WTC11 (cell line): ENCODE results near the gene RNF212. TPM values are rescaled to one million over a fixed set of nuclear protein-coding genes. Genes with fewer than 3 reads are reported as not detected.

ENCODE experiments used
- ATAC-seq: fragments of 200-7000 bp; cut with Tn5 transposase; 2 replicates; pipeline ENCODE4 v1.10.0; 2021; ENCODE audit warnings: mild to moderate bottlenecking, moderate library complexity
- CTCF ChIA-PET: fragments of 300-600 bp; sonication (Branson Sonifier 250); formaldehyde crosslinking; loops from one replicate; lab custom pipeline; 2021; ENCODE audit warnings: antibody characterized with exemption; lab: Charles Lee
- POLR2A ChIA-PET: fragments of 350-600 bp; sonication (Branson Sonifier 250); formaldehyde crosslinking; loops from one replicate; lab custom pipeline; 2021; ENCODE audit warnings: antibody characterized with exemption; lab: Charles Lee
- DNase-seq: peaks from one replicate; pipeline ENCODE4 v3.0.0; 2021; ENCODE audit warnings: low spot score
- H3K27ac Mint-ChIP-seq: 2 replicates; pipeline ENCODE4 v1.8.0; 2021; ENCODE audit warnings: mixed read lengths
- H3K27me3 Mint-ChIP-seq: 2 replicates; pipeline ENCODE4 v1.8.0; 2021; ENCODE audit warnings: low read depth, mild to moderate bottlenecking, moderate library complexity, mixed read lengths
- H3K36me3 Mint-ChIP-seq: 2 replicates; pipeline ENCODE4 v1.8.0; 2021; ENCODE audit warnings: mixed read lengths
- H3K4me1 Mint-ChIP-seq: 2 replicates; pipeline ENCODE4 v1.8.0; 2022; ENCODE audit warnings: mixed read lengths
- H3K4me3 Mint-ChIP-seq: 2 replicates; pipeline ENCODE4 v1.8.0; 2021; ENCODE audit warnings: mild to moderate bottlenecking, moderate library complexity, mixed read lengths
- H3K9me3 Mint-ChIP-seq: 2 replicates; pipeline ENCODE4 v1.8.0; 2021; ENCODE audit warnings: mixed read lengths
- AFF4 ChIP-seq: sonication (generic); formaldehyde crosslinking; IDR thresholded peaks from 2 replicates; pipeline ENCODE4 v1.8.1; 2023; ENCODE audit warnings: mild to moderate bottlenecking, missing genetic modification reagents, borderline replicate concordance
- ATF2 ChIP-seq: sonication (generic); formaldehyde crosslinking; IDR thresholded peaks from 2 replicates; pipeline ENCODE4 v1.8.1; 2022; ENCODE audit warnings: low read depth, missing genetic modification reagents, borderline replicate concordance
- ATF6 ChIP-seq: sonication (generic); formaldehyde crosslinking; IDR thresholded peaks from 2 replicates; pipeline ENCODE4 v1.8.1; 2023; ENCODE audit warnings: mild to moderate bottlenecking, missing genetic modification reagents
- ERG ChIP-seq: fragments of 250-450 bp; sonication (Bioruptor Pico); IDR thresholded peaks from 2 replicates; pipeline ENCODE4 v1.8.0; 2021; ENCODE audit warnings: mild to moderate bottlenecking
- ETV6 ChIP-seq: sonication (generic); formaldehyde crosslinking; IDR thresholded peaks from 2 replicates; pipeline ENCODE4 v1.8.1; 2022; ENCODE audit warnings: mild to moderate bottlenecking, missing genetic modification reagents
- GRHL2 ChIP-seq: fragments of 250-450 bp; sonication (Bioruptor Pico); IDR thresholded peaks from 2 replicates; pipeline ENCODE4 v1.8.0; 2022; ENCODE audit warnings: mild to moderate bottlenecking, moderate library complexity; ENCODE audit not compliant: insufficient replicate concordance, severe bottlenecking
- GTF2I ChIP-seq: fragments of 250-450 bp; sonication (Bioruptor Pico); conservative IDR thresholded peaks from 2 replicates; pipeline ENCODE4 v1.4.0; 2021; ENCODE audit warnings: mild to moderate bottlenecking
- JAZF1 ChIP-seq: fragments of 250-450 bp; sonication (Bioruptor Pico); IDR thresholded peaks from 2 replicates; pipeline ENCODE4 v1.9.0; 2021; ENCODE audit warnings: moderate library complexity, mild to moderate bottlenecking, inconsistent platforms
- KAT7 ChIP-seq: sonication (generic); formaldehyde crosslinking; IDR thresholded peaks from 2 replicates; pipeline ENCODE4 v1.8.1; 2023; ENCODE audit warnings: missing genetic modification reagents, mild to moderate bottlenecking, borderline replicate concordance
- NR3C1 ChIP-seq: sonication (generic); formaldehyde crosslinking; conservative IDR thresholded peaks from 2 replicates; pipeline ENCODE4 v1.8.1; 2023; ENCODE audit warnings: low read depth, mild to moderate bottlenecking, missing genetic modification reagents
- PRDM15 ChIP-seq: sonication (generic); formaldehyde crosslinking; IDR thresholded peaks from 2 replicates; pipeline ENCODE4 v1.8.0; 2022; ENCODE audit warnings: missing genetic modification reagents
- USF1 ChIP-seq: sonication (generic); formaldehyde crosslinking; IDR thresholded peaks from 2 replicates; pipeline ENCODE4 v1.8.0; 2022; ENCODE audit warnings: mild to moderate bottlenecking, missing genetic modification reagents
- ZBTB21 ChIP-seq: sonication (generic); formaldehyde crosslinking; IDR thresholded peaks from 2 replicates; pipeline ENCODE4 v1.8.1; 2023; ENCODE audit warnings: mild to moderate bottlenecking, missing genetic modification reagents, borderline replicate concordance
- ZNF121 ChIP-seq: sonication (generic); formaldehyde crosslinking; IDR thresholded peaks from 2 replicates; pipeline ENCODE4 v1.8.0; 2023; ENCODE audit warnings: missing genetic modification reagents
- ZNF232 ChIP-seq: sonication (generic); formaldehyde crosslinking; IDR thresholded peaks from 2 replicates; pipeline ENCODE4 v1.8.0; 2022; ENCODE audit warnings: mild to moderate bottlenecking, missing genetic modification reagents
- ZNF263 ChIP-seq: sonication (generic); formaldehyde crosslinking; IDR thresholded peaks from 2 replicates; pipeline ENCODE4 v1.8.1; 2022; ENCODE audit warnings: low read depth, mild to moderate bottlenecking, moderate library complexity, missing genetic modification reagents
- ZSCAN18 ChIP-seq: fragments of 250-450 bp; sonication (Bioruptor Pico); IDR thresholded peaks from 2 replicates; pipeline ENCODE4 v2.1.2; 2022; ENCODE audit warnings: mild to moderate bottlenecking, moderate library complexity
- total RNA-seq: library from RNA; stranded (reverse); gene quantifications from 3 replicates; pipeline ENCODE4 v1.2.3, GENCODE V29; 2021

RNF212 gene
- total RNA-seq, 1 experiment from 2014 or later, result 1.0 TPM

GRCh38 chr4:1058198-1058996 lies 55.0 kb downstream of the RNF212 start:
- ChIA-PET POLR2A (no interaction called here), CTCF (interaction anchor here (0.6 to 1.6 kb wide), 2 partner anchors 14 to 246 kb away, joined by 3 read pairs; no protein-coding TSS in a partner anchor)
- H3K4me1 Mint-ChIP-seq, result peaks cover 8% of the 10 kb centered on the region; the same call in 1 of the 2 replicates
- H3K9me3 Mint-ChIP-seq, result no peaks in the 10 kb centered on the region
- H3K36me3 Mint-ChIP-seq, result no peaks in the 10 kb centered on the region
- H3K27me3 Mint-ChIP-seq, result peaks cover 15% of the 10 kb centered on the region
- ATAC-seq (no peak), DNase-seq (no peak)
- no peak overlapping the region for H3K27ac Mint-ChIP-seq
- H3K4me3 Mint-ChIP-seq, result no peak overlapping the region
- TF ChIP-seq ATF2 (CRISPR knock-in tag), result no peak

GRCh38 chr4:1057403-1057745 lies 56.0 kb downstream of the RNF212 start:
- H3K27me3 Mint-ChIP-seq, result peaks cover 24% of the 10 kb centered on the region
- ATAC-seq, result no peak
- H3K36me3 Mint-ChIP-seq, result no peaks in the 10 kb centered on the region
- no peak for DNase-seq
- no peaks in the 10 kb centered on the region for H3K9me3 Mint-ChIP-seq
- CTCF ChIA-PET, result interaction anchor here (0.6 kb wide), 1 partner anchor 245 kb away, joined by 3 read pairs; no protein-coding TSS in a partner anchor
- H3K4me3 Mint-ChIP-seq, result no peak overlapping the region
- H3K4me1 Mint-ChIP-seq, result peaks cover 8% of the 10 kb centered on the region; the same call in 1 of the 2 replicates
- TF ChIP-seq AFF4 (no peak), ERG (CRISPR knock-in tag) (no peak), PRDM15 (CRISPR knock-in tag) (no peak), ATF6 (CRISPR knock-in tag) (no peak), ZNF232 (CRISPR knock-in tag) (no peak), JAZF1 (CRISPR knock-in tag) (no peak), NR3C1 (no peak), ZNF121 (CRISPR knock-in tag) (no peak), GRHL2 (CRISPR knock-in tag) (no peak), ETV6 (CRISPR knock-in tag) (no peak), ZNF263 (no peak), USF1 (CRISPR knock-in tag) (no peak), ZSCAN18 (no peak), KAT7 (CRISPR knock-in tag) (no peak), ZBTB21 (CRISPR knock-in tag) (no peak), GTF2I (CRISPR knock-in tag) (no peak)
- TF ChIP-seq, all 79 proteins: peak for 0
- H3K27ac Mint-ChIP-seq, result no peak overlapping the region
- POLR2A ChIA-PET, result no interaction called here
